Osteoblast (primary cell): Measurements from ENCODE around the gene SAA1. TPM values are rescaled to one million over a fixed set of nuclear protein-coding genes. Genes with fewer than 3 reads are reported as not detected.

ENCODE experiments used
- DNase-seq: peaks from one replicate; pipeline ENCODE4 v3.0.0; 2011; ENCODE audit warnings: low spot score, mixed read lengths; ENCODE audit not compliant: insufficient read length; ENCODE audit errors: missing footprints
- H2AFZ ChIP-seq: 2 replicates; pipeline ENCODE4 v1.6.0; 2011; ENCODE audit warnings: mild to moderate bottlenecking, low read length
- H3K27ac ChIP-seq: 2 replicates; pipeline ENCODE4 v1.5.1; 2011; ENCODE audit warnings: mild to moderate bottlenecking, low read depth, low read length, moderate library complexity
- H3K27me3 ChIP-seq: 2 replicates; pipeline ENCODE4 v1.6.0; 2012; ENCODE audit warnings: mild to moderate bottlenecking, control low read depth, inconsistent platforms, low read length, moderate library complexity; ENCODE audit not compliant: insufficient read depth
- H3K36me3 ChIP-seq: 2 replicates; pipeline ENCODE4 v1.5.1; 2011; ENCODE audit warnings: mild to moderate bottlenecking, low read length, control low read depth, moderate library complexity; ENCODE audit not compliant: insufficient read depth
- H3K4me1 ChIP-seq: 2 replicates; pipeline ENCODE4 v1.5.1; 2011; ENCODE audit warnings: mild to moderate bottlenecking, low read length, control low read depth, moderate library complexity; ENCODE audit not compliant: insufficient read depth
- H3K4me2 ChIP-seq: 2 replicates; pipeline ENCODE4 v1.6.0; 2011; ENCODE audit warnings: mild to moderate bottlenecking, low read length; ENCODE audit not compliant: insufficient read depth
- H3K4me3 ChIP-seq: fragments of 200-600 bp; sonication (generic); 3 replicates; pipeline ENCODE4 v1.5.1; 2012; ENCODE audit warnings: mild to moderate bottlenecking, low read length, inconsistent platforms; ENCODE audit not compliant: insufficient read depth
- H3K79me2 ChIP-seq: 2 replicates; pipeline ENCODE4 v1.6.0; 2012; ENCODE audit warnings: mild to moderate bottlenecking, low read length, control low read depth, inconsistent platforms; ENCODE audit not compliant: insufficient read depth
- H3K9me3 ChIP-seq: 2 replicates; pipeline ENCODE4 v1.5.1; 2011; ENCODE audit warnings: low read depth, low read length, control low read depth
- H4K20me1 ChIP-seq: 2 replicates; pipeline ENCODE4 v1.6.0; 2012; ENCODE audit warnings: mild to moderate bottlenecking, low read length, control low read depth; ENCODE audit not compliant: insufficient read depth
- CTCF ChIP-seq: IDR thresholded peaks from 2 replicates; pipeline ENCODE4 v1.5.1; 2011; ENCODE audit warnings: mild to moderate bottlenecking, low read depth, low read length, moderate library complexity; ENCODE audit errors: extremely low read depth
- total RNA-seq: library from RNA; depleted of rRNA; stranded (reverse); fragments of >200 nt; gene quantifications from 2 replicates; pipeline ENCODE4 v1.2.3, GENCODE V29; 2012

The SAA1 gene
- total RNA-seq, 1 donor: not detected

DNA sequence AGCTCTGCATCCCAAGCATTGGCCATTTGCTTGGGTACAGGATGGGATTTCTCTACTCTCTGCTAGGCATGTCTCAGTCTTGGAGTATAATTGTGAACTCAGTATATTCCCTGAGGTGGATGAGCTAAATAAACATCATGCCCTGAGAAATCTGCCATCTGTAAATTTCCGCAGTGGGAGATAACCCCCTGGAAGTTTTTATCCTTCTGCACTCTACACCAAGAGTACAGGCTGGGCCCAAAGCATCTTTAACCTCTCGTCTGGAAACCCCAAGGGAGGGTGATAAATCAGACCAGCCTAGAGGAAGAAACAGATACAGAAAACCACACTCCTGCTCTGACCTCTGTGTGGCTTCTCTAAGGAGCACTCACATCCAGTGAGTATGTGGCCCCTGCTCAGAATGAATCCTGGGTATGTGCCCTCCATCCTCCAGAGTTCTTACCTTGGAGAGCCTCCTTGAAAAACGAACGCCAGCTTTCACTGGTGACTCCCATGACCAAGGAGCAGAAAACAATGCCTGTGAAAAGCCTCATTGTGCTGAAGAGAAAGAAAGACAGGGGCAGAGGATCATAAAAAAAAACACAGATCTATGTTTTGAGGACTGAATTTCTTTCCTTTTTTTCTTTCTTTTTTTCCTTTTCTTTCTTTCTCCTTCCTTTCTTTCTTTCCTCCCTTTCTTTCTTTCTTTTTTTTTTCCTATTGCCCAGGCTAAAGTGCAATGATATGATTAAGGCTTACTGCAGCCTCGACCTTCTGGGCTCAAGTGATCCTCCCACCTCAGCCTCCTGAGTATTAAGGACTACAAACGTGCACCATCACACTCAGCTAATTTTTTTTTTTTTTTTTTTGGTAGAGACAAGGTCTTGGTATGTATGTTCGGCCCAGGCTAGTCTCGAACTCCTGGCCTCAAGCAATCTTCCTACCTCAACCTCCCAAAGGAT lies 30.4 kb upstream of the SAA1 start:
- no peaks in the 10 kb centered on the region for H3K79me2 ChIP-seq
- H3K36me3 ChIP-seq: no peaks in the 10 kb centered on the region
- no peaks in the 10 kb centered on the region for H4K20me1 ChIP-seq
- H3K4me1 ChIP-seq: no peaks in the 10 kb centered on the region
- DNase-seq: no peak
- H3K27ac ChIP-seq: no peak overlapping the region
- H2AFZ ChIP-seq: no peak overlapping the region
- no peak overlapping the region for H3K4me3 ChIP-seq
- TF ChIP-seq CTCF: no peak
- no peak overlapping the region for H3K4me2 ChIP-seq
- H3K27me3 ChIP-seq: peaks cover 18% of the 10 kb centered on the region
- no peaks in the 10 kb centered on the region for H3K9me3 ChIP-seq

GRCh38 chr11:18236664-18237356 lies 29.3 kb upstream of the SAA1 start, which contains the start of gene SAA4:
Gene SAA4 (minus strand): TSS chr11:18236802. CDS start chr11:18235926, 876 bp downstream.
- no peak for TF ChIP-seq CTCF
- Histone ChIP-seq H3K9me3 (no peaks in the 10 kb centered on the region), H3K27ac (no peak within 1 kb of the TSS), H3K4me3 (no peak within 1 kb of the TSS), H3K36me3 (no peaks in the 10 kb centered on the region), H4K20me1 (no peaks in the 10 kb centered on the region), H2AFZ (no peak within 1 kb of the TSS), H3K4me1 (no peaks in the 10 kb centered on the region), H3K27me3 (peaks cover 21% of the 10 kb centered on the region), H3K79me2 (no peaks in the 10 kb centered on the region), H3K4me2 (no peak within 1 kb of the TSS)
- no peak for DNase-seq

- Histone ChIP-seq H4K20me1 (no peaks in the 10 kb centered on the region), H3K4me1 (no peaks in the 10 kb centered on the region), H3K4me3 (no peak overlapping the region), H3K27ac (no peak overlapping the region), H3K4me2 (no peak overlapping the region), H3K9me3 (no peaks in the 10 kb centered on the region), H3K27me3 (peaks cover 21% of the 10 kb centered on the region), H2AFZ (no peak overlapping the region), H3K79me2 (no peaks in the 10 kb centered on the region), H3K36me3 (no peaks in the 10 kb centered on the region)
- TF ChIP-seq CTCF: no peak
- DNase-seq: no peak
Measured at GRCh38 chr11:18239655-18240054, 26.4 kb upstream of the SAA1 start.
